Measurements from ENCODE around the gene MEF2A.
"Not testable (repeated sequence)": the region's sequence is repeated elsewhere in the genome, so short reads cannot be mapped to it uniquely, and the experiment has no call there.

Gene MEF2A

DNA sequence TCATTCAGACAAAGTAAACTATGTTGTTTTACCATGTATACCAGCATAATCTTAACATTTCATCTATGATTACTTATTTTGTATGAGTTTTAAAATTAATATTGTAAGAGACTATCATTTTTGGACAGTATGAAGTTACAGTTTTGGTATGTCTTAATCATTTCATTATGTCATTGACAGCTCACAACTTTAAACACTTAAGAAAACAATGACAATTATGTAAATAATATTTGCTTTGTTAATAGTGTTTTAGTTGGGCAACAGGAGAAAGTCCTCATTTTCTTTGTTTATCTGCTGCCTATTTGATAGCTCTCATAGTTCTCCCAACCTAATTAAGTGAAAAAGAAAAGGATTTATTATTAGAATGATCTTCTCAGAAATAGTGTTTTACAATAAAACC lies 80.2 kb downstream of the MEF2A start:
- no peak for DNase-seq (ENCODE audit: low read depth)

DNA sequence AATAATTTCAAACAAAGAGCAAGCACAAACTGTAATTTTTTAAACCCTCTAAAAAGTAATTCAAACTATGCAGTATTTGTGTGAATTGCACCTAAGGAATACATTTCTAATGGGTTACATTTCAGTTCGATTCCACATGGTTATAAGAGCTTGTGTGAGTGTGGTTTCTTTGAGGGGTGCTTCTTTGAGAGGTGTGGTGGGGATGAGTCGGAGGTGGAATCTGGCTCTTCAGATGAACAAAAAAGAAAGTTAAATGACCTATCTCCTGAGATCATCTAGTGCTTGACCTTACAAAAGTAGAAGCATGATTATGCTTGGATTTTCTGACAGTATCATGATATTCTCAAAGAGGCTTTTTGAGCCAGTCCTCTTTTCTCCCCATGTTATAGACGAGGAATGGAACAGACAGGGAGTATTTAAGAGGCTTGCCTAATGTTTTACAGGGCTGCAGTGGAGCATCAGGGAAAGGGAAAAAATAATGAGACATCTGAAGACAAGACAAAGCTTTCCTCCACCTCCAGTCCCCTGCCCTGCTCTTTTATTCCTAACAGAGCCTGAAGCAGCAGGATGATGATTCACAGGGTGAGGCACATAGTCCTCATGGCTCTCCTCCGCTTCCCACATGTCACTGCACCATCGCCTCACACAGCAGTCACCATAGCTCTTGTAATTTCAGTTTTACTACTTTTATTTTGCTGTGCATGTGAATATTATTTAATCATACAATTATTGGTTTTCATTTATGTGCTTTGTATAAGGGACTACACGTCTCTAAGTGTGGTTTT lies 85.4 kb downstream of the MEF2A start:
- no peak for DNase-seq (ENCODE audit: low read depth)

DNA sequence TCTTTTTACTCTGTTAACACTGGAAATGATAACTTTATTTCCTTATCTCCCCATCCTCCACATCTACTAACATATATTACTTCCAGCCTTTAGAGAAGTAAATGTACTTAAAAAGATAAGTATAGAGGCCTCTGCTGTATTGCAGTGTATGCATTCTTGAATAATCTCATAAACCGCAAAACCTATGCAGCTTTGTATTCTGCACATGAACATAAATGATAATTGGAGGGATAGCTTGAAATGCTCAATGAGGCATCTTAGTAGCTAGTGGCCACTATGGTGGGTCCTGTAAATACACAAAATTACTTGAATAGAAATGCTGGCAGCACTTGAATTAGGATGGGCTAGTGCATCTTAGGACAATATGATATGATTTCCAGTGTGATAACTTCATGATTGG lies 90.4 kb downstream of the MEF2A start:
- no peak for DNase-seq (ENCODE audit: low read depth)

GRCh38 chr15:99657996-99658395 lies 92.2 kb downstream of the MEF2A start:
- no peak for DNase-seq (ENCODE audit: low read depth)

DNA sequence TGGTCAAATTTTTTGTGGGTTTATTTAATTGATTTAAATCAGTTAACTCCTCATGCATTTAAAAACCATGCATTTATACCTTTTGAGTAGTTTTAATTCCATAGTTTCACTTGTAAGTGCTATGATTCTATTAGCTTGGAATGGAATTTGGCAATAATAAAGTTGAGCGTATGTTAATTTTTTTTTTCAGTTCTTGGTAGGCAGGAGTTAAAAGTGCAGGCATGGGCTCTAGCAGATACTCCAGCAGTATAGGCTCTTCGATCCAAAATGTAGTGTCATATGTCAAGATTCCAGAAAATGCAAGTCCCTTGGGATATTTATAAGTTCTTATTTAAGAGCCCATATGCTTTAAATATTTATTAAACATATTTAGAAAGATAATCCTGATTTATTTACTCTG lies 97.1 kb downstream of the MEF2A start:
- DNase-seq (ENCODE audit: low read depth) = no peak

GRCh38 chr15:99666073-99666472 lies 100.3 kb downstream of the MEF2A start:
- DNase-seq (ENCODE audit: low read depth) = not testable (repeated sequence)

- DNase-seq (ENCODE audit: low read depth) = no peak
Measured at GRCh38 chr15:99668533-99669182, 102.9 kb downstream of the MEF2A start.

- DNase-seq (ENCODE audit: low read depth) = no peak
Measured at GRCh38 chr15:99669250-99669649, 103.5 kb downstream of the MEF2A start.

- DNase-seq (ENCODE audit: low read depth) = no peak
Measured at GRCh38 chr15:99671926-99672635, 106.3 kb downstream of the MEF2A start.

DNA sequence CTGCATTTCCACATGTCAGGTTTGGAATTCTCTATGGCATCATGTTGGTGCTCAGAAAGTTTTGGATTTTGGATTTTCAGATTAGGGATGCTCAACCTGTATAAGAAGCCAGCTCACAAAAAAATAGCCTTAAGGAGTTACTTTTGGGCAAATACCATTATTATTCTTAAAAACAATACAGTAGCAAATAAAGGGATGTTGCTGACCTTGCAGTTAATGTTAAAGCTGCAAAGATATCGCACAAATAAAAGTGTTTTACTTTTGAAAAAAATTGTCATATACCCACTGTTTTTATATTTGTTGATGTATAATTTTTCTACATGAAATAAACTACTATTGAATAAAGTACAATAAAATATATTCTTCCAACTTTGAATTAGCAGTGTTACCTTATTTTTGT lies 107.3 kb downstream of the MEF2A start:
- no peak for DNase-seq (ENCODE audit: low read depth)

- DNase-seq (ENCODE audit: low read depth) = no peak
Measured at GRCh38 chr15:99674279-99674678, 108.5 kb downstream of the MEF2A start.

DNA sequence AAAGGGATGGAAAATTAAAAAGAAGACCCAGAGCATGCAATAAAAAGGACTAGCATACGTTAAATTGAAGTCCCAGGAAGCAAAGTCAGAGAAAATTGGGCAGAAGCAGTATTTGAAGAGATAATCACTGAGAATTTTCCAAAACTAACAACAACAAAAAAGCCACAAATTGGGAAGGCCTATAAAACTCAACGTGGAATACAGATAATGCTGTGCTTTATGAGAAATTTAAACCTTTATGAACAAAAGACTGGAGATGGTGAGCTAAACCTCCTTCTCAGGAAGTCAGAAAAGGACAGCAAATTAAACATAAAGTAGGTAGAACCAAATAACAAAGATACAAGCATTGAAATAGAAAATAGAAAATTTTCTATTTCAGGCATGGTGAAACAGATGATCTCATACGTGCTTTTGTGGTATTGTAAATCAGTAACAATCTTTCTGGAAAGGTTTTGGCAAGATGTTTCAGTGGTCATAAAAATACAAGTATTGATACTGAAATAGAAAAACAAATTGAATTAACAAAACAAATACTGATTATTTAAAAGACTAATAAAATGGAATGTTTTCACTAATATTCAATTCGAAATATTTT lies 111.9 kb downstream of the MEF2A start:
- no peak for DNase-seq (ENCODE audit: low read depth)

DNA sequence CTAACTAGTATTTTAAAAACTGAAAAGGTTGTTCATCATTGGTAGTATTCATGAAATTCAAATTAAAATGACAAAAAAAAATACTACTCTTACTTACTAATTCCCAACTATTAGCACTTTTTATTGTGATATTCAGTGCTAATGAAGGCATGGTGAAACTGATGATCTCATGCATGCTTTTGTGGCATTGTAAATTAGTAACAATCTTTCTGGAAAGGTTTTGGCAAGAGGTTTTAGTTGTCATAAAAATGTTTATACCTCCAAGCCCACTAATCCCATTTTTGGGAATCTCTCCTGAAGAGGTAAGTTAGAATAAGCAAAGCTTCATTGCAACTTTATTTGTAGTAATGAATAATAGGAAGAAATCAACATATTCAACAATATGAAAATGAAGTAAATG lies 114.5 kb downstream of the MEF2A start:
- no peak for DNase-seq (ENCODE audit: low read depth)

DNA sequence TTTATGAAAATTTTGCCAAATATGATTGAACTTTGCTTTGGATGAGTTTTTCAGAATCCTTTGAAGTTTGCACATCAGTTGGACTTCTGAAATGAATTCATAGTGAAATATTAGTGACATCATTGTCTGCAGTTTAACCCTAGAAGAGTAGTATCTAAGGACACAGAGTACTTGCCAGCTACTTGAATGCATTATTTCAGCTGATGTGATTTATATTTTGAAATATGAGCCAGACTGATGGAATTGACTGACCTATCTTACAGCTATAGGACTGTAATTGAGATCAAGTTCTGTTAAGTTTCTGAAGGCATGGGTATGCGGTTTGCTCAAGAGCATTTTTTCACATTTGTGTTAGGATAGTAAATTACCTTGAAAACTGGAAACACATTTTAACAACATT lies 116.2 kb downstream of the MEF2A start:
- DNase-seq (ENCODE audit: low read depth) = no peak

DNA sequence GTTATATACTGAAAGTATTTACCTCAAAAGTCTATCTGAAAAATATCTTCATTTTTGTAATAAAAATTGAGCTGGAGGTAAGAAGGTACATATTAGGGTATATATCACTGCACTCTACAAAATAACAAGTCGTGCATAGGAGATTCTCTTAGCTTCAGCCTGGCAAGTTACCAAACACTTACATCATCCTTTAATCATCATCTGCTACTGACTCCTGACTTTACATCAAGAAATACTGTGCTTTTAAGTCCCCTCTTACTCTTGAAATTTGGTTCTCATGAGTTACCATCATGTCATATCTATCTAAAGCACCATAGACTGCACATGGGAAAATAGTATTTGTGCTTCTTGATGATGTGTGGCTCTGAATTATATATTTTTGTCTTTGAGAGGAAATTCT lies 116.7 kb downstream of the MEF2A start:
- DNase-seq (ENCODE audit: low read depth) = no peak

DNA sequence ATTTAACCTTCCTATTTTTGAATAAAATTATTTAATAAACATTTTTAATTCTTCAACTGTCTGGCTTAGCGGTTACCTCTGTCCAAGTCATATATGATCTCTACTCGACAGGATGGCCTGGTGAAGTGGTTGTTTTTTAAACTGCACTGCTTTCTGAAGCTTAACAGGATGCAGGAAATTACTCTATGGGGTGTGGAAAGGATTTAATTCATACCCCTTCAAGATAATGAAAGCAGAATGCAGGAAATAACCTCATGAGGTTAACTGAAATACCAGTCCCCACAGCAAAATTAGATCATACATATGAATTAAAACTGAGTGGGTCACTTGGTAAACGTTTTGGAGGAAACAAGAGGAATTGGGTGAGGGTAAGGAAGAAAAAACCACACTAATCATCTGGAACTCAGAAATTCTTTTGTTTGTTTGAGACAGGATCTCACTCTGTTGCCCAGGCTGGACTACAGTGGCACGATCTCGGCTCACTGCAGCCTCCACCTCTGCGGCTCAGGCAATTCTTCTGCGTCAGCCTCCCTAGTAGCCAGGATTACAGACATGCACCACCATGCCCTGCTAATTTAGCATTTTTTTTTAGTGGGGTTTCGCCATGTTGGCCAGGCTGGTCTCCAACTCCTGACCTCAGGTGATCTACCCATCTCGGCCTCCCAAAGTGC lies 117.4 kb downstream of the MEF2A start:
- no peak for DNase-seq (ENCODE audit: low read depth)

DNA sequence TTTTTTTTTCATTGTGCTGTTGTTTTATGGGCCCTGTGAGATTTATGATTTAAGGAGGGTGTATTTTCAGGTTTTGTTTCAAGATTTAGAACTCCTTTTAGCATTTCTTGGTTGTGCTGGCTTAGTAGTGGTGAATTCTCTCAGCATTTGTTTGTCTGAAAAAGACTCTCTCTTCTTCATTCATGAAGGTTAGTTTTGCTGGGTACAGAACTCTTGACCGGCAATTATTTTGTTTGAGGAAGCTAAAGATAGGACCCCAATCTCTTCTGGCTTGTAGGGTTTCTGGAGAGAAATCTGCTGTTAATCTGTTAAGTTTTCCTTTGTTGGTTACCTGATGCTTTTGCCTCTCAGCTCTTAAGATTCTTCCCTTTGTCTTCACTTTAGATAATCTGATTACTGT lies 120.5 kb downstream of the MEF2A start:
- DNase-seq (ENCODE audit: low read depth) = no peak

DNA sequence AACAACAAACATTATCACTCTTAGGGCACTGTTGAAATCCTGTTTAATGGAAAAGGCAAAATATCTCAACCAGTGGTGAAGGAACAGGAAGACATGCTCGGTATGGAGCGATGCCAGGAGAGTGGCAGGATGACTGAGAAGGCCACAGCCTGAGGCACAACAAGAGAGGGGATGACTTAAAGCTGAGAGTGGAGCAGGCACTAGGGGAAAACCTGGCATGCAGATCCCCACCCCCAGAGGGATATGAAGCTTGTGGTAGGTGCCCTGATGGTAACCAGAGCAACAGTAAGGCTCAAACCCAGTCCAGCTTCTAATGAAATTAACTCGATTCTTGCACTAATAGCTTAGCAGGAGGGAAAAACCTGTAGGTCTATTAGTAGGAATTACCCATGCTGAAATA lies 127.0 kb downstream of the MEF2A start:
- DNase-seq (ENCODE audit: low read depth) = no peak

DNA sequence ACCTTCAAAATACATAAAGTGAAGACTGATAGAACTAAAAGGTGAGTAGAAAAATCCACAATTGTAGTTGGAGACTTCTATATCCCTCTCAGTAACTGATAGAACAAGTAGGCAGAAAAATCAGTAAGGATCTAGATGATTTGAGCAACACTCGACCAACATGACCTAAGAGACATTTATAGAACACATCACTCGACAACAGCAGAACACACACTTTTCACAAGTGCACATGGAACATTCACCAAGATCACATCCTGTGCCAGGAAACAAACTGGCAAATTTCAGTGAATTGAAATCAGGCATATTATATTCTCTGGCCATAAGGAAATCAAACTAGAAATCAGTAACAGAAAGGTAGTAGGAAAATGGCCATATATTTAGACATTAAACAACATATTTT lies 130.3 kb downstream of the MEF2A start:
- DNase-seq (ENCODE audit: low read depth) = no peak

- no peak for DNase-seq (ENCODE audit: low read depth)
Measured at GRCh38 chr15:99702895-99703602, 137.3 kb downstream of the MEF2A start.

GRCh38 chr15:99703603-99704443 lies 138.0 kb downstream of the MEF2A start:
- DNase-seq (ENCODE audit: low read depth) = no peak

Measured in stimulated activated CD8-positive, alpha-beta memory T cell treated with anti-CD3 and anti-CD28 coated beads, Interleukin-15, amount 100 ng/mL, for 24 hours (primary cell).